Left forelimb (tissue), 1 donor: ENCODE measurements around the gene ELAPOR1.
"Not testable (repeated sequence)": the region's sequence is repeated elsewhere in the genome, so short reads cannot be mapped to it uniquely, and the experiment has no call there.

ENCODE experiments used
- DNase-seq: peaks from one replicate; pipeline ENCODE4 v3.0.0-alpha.2; 2018; ENCODE audit warnings: low spot score

Gene ELAPOR1

DNA sequence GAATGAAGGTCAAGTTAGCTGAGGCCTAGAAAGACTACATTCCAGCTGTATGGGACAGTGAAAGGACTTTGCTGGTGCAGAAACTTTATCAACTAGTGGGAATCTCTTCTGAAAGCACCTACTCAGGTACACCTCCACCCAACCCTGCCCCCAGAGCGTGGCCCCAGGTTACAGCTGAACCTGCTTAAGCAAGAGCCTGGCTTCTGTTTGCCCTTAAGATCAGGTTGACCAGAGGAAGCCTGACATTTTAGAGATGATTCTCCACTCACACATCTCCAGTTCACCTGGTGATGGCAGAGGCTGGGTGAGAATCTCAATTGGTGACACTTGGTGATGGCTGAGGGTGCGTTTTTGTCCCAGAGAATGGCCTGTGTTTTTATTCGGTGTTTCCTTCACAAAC is 24.0 kb downstream of the ELAPOR1 start:
- no peak for DNase-seq

DNA sequence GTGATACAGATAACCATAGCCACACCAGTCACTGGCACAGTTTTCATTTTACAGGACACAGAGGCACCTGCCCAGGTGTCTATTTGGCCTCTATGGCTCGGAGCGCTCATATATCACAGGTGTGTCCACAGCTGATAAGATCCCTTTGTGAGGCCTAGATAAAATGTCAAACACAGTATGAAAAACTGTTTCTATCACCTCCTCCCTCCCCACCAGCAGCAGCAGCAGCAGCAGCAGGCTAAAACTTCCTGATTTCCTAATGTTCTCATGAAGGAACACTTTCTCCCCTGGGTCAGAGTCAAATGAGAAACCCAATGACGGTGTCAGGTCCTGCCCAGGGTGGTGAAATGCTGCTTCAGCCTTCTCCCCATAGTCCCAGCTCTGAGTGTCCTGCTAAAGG is 24.4 kb downstream of the ELAPOR1 start:
- no peak for DNase-seq

- DNase-seq: no peak
Observed at GRCh38 chr1:109140392-109140791, 26.5 kb downstream of the ELAPOR1 start.

GRCh38 chr1:109142260-109142659 is 28.3 kb downstream of the ELAPOR1 start:
- no peak for DNase-seq

- DNase-seq: not testable (repeated sequence)
Observed at GRCh38 chr1:109142725-109143124, 28.8 kb downstream of the ELAPOR1 start.

- DNase-seq: no peak
Observed at GRCh38 chr1:109148987-109149561, 35.2 kb downstream of the ELAPOR1 start.

DNA sequence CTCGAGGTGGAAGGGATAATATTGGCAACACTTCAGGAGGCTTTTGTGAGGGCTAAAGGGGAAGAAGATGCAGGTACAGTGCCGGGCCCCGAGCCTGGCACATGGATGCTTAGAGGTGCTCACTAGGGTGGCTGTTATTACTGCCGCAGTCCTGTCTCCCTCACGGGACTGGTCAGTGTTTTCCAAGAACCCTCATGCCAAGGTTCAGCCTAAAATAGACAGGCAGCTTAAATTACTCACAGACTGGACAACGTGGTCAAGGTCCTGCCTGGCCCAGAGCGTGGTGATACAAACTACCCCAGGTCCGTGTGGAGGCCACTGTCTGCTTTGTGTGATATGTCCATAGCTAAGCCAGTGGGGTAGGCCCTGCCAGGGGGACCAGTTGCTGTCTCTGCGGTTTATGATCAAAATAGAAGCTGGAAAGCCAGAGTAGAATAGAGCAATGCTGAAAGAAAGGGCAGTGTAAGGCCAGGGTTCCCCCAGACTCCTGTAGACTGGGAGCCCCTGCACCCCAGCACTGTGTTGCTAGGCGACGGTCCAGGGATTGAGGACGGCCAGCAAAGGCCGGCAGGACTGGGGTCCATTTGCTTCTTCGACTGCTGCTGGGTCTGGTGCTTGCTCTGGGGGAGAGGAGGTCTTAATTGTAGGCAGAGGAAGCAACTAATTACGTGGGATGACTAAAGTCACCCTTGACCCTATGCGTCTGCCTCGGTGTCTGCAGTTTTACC is 36.1 kb downstream of the ELAPOR1 start:
- no peak for DNase-seq

- DNase-seq: no peak
Observed at GRCh38 chr1:109151146-109151990, 37.5 kb downstream of the ELAPOR1 start.

DNA sequence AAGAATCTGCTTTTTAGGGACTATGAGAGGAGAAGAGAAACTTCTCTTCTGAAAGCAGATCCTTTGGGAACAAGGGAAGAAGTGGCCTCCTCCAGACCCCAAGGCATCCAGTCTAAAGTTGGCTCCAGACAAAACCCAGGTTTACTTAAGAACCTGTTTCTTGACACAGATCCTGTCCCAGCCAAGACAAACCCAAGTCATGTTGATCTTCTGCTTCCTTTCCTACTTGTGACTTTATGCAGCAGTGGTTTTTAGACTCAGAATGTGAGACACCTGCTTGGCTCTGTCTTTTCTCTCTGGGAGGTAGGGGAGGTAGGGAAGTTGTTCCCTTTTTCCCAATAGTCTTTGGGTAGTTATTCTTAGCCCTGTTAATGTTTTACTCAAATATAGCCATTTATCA is 38.3 kb downstream of the ELAPOR1 start:
- no peak for DNase-seq

GRCh38 chr1:109156916-109157385 is 43.0 kb downstream of the ELAPOR1 start:
- no peak for DNase-seq

- no peak for DNase-seq
Observed at GRCh38 chr1:109158433-109158832, 44.5 kb downstream of the ELAPOR1 start.

DNA sequence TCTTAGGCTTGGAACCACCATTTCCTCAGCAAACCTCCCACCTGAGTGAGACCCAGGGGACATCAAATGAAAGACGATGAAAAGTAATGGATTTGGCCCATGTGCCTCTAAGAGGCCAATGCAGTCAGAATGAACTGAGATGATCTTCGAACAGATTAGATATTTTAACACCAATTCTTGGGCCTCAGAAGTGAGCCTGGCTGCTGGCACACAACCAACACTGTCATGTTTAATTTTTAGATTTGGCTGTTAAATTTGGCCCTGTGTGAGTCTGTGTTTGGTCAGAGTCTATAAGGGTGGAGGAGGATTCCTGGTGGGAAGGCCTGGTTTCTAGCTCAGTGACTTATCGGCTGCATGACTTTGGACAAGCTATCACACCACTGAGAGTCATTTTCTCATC is 45.4 kb downstream of the ELAPOR1 start:
- no peak for DNase-seq

- DNase-seq: no peak
Observed at GRCh38 chr1:109160071-109160840, 46.3 kb downstream of the ELAPOR1 start.

DNA sequence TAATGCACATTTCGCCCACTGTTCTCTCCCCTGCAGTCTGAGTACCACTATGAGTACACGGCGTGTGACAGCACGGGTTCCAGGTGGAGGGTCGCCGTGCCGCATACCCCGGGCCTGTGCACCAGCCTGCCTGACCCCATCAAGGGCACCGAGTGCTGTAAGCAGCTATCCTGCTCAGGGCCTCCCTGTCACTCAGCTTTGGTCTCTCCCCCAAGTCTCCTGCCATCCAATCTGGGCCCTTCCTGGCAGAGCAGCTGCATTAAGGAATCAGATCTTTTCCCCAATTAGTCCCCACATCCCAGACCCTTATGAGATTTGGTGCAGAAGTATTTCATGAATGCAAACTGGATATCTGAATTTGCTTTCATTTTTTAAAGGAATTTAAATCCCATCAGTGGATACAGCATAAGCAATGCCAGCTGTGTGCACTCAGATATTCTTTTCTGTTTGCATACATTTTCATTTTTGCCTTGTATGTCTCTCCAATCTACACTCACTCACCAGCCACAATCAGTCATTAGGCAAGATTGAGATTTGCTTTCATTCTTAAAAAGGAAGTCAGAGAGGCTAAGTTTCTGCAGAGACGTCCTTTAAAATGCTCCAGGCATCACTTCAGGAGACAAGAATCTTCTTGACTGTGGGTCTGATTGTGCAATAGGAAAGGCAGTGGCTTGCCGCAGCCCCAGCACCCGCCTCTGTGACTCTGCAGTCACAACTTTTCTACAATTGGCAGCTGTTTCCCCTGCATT is 48.1 kb downstream of the ELAPOR1 start:
- no peak for DNase-seq

DNA sequence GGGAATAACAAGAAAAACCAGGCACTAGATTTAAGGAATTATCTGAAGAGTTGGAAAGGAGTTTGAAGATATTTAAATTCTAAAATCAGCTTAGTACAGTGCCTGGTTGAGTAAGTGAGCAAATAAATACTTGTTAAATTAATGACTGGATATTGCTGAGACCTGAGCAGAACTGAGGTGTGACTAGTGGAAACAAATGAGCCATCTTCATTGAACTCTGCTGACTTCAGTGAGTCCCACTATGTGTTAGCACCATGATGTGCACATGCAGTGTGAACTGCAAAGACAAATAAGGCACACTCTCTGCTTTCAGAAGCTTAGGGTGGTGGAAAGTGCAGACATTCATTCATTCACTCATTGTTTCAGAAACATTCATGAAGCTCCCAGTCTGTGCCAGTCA is 48.7 kb downstream of the ELAPOR1 start:
- DNase-seq: no peak

GRCh38 chr1:109163551-109163950 is 49.6 kb downstream of the ELAPOR1 start:
- DNase-seq: no peak
